Fibroblast of the conjunctiva (primary cell): ENCODE measurements around the gene SLC30A2.

Source experiments
- DNase-seq: peaks from one replicate; pipeline ENCODE4 v3.0.0-alpha.2; 2010; ENCODE audit warnings: low read depth

The SLC30A2 gene

GRCh38 chr1:25996966-25997827, 48.7 kb downstream of the SLC30A2 start:
- peak; percentile 30 for DNase-seq

DNA sequence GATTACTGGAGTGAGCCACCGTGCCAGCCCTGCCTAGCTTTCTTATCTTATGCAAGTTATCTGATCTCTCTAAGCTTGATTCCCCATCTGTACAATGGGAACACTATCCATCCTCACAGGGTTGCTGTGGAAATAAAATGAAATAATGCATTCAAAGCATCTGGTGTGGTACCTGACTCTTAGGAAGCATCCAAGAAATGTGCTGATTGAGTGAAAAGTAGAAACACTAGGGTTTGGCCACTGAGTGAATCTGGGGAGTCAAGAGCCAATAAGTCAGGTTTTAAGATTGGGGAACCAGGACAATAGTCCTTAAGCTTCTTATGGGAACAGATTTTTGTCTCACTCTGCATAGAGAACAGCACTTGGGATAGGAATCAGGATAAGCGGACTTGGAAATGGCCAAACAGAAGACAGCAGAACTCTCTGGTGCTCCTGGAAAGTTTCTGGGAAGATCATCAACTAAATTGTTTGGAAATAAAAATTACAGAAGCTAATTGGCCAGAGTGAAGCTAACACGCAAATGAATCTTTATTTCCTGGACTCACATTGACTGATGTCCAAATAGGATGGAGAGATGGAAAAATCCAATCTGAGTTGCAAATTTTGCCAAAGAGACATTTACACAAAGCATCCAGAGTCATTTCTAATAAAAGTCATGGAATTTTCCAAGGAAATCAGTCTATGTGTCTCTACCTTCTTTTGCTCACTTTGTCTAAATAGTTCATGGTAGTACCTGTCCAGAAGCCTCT, 51.3 kb downstream of the SLC30A2 start:
- DNase-seq, result no peak

GRCh38 chr1:25993197-25993951, 52.5 kb downstream of the SLC30A2 start:
- no peak for DNase-seq

- no peak for DNase-seq
Observed at GRCh38 chr1:25992689-25993171, 53.2 kb downstream of the SLC30A2 start.

DNA sequence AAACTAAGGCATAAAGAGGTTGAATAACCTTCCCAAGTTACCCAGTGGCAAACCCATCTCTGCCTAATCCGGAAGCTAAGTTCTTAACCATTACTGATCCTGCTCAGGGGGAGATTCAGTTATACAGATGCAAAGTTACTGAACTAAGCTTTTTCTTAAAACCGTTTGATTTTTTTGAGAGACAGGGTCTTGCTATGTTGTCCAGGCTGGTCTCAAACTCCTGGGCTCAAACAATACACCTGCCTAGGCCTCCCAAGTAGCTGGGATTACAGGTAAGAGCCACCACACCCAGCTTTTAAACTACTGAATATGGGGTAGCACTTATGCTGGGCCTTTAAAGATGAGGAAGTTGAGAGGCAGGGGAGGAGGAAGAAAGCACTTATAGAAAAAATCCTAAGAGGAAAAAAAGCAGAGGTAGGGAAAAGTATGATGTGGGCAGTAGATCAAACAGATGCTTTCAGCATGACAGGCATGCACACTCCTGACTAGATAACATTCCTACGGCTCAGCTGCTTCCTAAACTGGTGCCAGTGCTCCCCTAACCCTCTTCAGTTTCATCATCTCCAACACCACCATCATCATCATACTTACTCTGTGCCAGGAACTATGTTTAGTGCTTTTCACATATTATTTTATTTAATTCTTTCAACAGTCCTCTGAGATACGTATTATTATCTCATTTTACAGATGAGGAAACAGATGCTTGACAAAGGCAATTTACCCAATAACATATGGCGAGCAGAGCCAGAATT, 53.8 kb downstream of the SLC30A2 start:
- no peak for DNase-seq

GRCh38 chr1:25990702-25991395, 55.1 kb downstream of the SLC30A2 start:
- DNase-seq, result no peak

DNA sequence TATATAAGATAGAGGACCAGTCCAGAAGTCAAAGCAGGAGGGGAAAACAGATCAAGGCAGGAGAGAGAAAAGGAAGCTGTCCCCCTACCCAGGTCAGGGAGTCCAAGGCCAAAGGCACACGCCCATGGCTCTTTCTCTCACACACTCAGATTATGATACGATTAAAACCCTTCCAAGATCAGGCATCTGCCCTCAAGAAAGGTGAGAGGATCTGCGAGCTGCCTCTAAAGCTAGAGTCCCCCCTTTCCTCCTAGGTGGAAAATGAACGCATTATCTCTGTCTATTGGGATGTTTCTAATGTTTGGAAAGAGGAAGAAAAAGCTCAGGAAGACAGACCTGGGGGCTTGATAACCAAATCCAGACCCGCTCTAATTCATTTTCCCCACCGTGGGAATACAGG, 55.7 kb downstream of the SLC30A2 start:
- DNase-seq, result no peak

DNA sequence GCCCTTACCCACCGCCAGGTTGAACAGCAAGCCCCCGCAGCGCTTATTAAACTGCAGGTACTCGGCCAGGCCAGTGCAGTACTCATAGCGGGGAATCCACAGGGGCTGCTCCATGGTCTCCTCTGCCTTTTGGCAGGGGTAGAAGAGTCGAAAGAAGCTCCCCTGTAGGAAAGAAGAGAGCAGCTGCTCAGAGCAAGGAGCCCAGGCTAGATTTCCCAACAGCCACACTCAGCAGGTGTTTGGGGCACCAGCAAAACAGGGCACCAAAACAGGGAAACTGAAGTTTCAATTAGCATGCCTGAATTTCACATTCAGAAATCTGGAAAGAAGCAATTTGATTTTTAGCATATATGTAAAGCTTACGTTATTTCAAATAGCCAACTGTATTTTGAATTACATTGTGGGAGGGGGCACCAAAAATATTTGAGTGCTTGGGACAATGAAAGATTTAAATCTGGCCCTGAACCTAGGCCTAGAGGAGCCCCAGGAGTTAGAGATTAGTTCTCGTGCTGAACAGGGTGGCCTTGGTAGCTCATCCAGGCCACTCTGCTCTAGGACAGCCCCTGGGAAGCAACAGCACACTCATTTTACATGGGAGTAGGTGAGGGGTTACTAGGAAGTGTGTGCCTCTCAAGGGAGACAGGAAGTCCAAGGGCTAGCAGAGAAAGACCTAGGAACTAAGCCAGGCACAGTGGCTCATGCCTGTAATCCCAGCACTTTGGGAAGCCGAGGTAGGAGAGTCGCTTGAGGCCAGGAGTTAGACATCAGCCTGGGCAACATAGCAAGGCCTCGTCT, 56.3 kb downstream of the SLC30A2 start:
- no peak for DNase-seq

- DNase-seq, result no peak
Observed at GRCh38 chr1:25987951-25988350, 58.0 kb downstream of the SLC30A2 start.
